HL-60 (cell line): ENCODE measurements around the gene PER1.

Experiments
- CTCF ChIP-seq: IDR thresholded peaks from one replicate; pipeline ENCODE4 v1.5.1; 2011; ENCODE audit warnings: low read length, control low read depth, inconsistent platforms; ENCODE audit not compliant: insufficient read depth
- POLR2AphosphoS5 ChIP-seq: IDR thresholded peaks from 2 replicates; pipeline ENCODE4 v1.6.1; 2012; ENCODE audit warnings: low read depth
- TF ChIP-seq, protein P1 (sequence below): IDR thresholded peaks from 2 replicates; pipeline ENCODE4 v1.6.1; 2012; ENCODE audit warnings: low read depth; ENCODE audit not compliant: insufficient replicate concordance

- TF ChIP-seq CTCF (no peak), POLR2AphosphoS5 (no peak)
- TF ChIP-seq, protein P1, sequence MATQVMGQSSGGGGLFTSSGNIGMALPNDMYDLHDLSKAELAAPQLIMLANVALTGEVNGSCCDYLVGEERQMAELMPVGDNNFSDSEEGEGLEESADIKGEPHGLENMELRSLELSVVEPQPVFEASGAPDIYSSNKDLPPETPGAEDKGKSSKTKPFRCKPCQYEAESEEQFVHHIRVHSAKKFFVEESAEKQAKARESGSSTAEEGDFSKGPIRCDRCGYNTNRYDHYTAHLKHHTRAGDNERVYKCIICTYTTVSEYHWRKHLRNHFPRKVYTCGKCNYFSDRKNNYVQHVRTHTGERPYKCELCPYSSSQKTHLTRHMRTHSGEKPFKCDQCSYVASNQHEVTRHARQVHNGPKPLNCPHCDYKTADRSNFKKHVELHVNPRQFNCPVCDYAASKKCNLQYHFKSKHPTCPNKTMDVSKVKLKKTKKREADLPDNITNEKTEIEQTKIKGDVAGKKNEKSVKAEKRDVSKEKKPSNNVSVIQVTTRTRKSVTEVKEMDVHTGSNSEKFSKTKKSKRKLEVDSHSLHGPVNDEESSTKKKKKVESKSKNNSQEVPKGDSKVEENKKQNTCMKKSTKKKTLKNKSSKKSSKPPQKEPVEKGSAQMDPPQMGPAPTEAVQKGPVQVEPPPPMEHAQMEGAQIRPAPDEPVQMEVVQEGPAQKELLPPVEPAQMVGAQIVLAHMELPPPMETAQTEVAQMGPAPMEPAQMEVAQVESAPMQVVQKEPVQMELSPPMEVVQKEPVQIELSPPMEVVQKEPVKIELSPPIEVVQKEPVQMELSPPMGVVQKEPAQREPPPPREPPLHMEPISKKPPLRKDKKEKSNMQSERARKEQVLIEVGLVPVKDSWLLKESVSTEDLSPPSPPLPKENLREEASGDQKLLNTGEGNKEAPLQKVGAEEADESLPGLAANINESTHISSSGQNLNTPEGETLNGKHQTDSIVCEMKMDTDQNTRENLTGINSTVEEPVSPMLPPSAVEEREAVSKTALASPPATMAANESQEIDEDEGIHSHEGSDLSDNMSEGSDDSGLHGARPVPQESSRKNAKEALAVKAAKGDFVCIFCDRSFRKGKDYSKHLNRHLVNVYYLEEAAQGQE, result no peak
Observed at GRCh38 chr17:8164815-8165131, 12.6 kb upstream of the PER1 start.
